ENCODE measurements around the gene NOC3L.
"Not testable (repeated sequence)": the region's sequence is repeated elsewhere in the genome, so short reads cannot be mapped to it uniquely, and the experiment has no call there.

Gene NOC3L, protein sequence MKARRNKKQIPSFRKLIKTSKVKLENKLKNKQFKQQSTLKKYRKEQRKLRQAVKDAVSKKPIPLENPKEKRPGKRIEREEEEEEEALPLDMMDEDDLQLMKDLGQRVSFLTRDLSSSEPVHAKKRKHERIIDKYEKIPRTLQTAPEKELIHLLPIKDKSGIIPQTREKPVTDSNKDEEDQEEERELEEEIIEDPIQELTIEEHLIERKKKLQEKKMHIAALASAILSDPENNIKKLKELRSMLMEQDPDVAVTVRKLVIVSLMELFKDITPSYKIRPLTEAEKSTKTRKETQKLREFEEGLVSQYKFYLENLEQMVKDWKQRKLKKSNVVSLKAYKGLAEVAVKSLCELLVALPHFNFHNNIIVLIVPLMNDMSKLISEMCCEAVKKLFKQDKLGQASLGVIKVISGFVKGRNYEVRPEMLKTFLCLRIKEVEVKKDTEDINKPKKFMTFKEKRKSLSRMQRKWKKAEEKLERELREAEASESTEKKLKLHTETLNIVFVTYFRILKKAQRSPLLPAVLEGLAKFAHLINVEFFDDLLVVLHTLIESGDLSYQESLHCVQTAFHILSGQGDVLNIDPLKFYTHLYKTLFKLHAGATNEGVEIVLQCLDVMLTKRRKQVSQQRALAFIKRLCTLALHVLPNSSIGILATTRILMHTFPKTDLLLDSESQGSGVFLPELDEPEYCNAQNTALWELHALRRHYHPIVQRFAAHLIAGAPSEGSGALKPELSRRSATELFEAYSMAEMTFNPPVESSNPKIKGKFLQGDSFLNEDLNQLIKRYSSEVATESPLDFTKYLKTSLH

DNA sequence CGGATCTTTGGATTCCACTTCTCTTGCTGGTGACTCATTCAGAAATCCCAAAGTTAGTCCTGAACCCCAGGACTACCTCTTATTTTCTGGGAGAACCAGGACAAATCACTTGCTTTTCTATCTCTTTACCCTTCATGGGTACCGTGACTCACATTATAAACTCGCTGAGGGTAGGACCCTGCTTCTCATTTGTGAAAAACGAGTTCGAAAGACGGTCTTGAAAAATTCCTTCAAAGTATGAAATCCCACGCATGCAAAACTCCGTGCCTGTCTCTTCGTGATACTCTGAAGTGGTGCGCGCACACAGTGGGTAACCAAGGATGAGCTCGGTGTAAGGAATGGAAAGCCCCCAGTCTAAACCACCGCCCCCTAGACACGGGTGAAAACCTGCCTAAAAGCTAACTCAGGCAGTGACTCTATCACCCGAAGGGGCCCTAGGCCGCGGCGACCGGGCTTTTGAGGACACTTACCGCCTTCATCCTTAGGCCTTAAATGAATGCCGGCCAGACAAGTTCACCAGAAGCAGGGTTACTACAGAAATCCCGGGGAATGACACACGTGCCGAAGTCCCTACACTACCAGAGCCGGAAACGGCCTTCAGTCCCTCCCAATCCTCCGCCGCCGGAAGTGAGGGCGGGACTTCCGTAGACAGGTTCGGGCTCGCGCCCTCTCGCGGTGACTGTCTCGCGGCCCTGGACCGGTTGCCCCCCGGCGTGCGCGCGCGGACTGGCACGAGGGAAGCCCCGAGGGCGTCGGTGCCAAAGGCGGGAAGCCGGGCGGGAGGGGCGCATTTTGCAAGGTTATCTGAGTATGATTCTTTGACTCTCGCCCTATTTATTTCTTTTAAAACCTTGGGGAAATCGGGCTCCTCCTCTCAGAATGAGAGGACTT is at the start of gene NOC3L:
Gene NOC3L (minus strand): TSS at position 580 of the 891 bp plus-strand sequence. CDS start 101 bp downstream, at position 479.
- peak; percentile 71 to 98 (median 91) for DNase-seq

DNA sequence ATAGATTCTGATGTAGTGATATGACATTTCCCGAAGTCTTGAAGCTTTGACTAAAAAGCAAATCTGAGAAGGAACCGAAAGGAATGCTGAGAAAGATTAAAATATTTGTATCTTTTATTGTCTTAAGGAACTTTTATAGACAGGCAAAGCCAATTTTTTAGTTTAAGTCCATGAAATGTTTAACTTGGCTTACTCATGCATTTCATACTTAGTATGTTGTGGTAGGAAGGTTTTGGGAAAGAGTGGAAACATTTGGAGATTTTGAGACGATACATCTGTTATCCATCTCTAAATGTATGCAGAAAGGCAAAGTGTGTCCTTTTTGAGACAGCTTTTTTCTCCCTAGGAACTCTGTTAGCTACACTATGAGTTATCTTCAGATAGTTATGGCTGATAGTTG is 49.7 kb upstream of the NOC3L start:
- DNase-seq, result no peak

DNA sequence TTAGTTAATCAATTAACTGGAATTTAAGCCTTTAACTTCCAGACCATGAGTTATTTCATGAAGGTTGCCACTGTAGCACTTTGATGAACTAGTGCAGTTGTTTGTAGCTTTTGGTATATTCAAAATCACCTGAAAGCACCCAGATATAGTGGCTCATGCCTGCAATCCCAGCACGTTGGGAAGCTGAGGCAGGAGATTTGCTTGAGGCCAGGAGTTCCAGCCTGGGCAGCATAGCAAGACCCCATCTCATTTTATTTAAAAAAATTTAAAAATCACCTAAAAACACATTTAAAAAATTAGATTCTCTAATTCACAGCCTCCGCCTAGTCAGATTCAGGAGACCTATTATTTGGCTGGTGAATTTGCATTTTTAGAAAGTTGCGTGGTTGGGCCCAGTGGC is 48.6 kb upstream of the NOC3L start:
- DNase-seq, result no peak

DNA sequence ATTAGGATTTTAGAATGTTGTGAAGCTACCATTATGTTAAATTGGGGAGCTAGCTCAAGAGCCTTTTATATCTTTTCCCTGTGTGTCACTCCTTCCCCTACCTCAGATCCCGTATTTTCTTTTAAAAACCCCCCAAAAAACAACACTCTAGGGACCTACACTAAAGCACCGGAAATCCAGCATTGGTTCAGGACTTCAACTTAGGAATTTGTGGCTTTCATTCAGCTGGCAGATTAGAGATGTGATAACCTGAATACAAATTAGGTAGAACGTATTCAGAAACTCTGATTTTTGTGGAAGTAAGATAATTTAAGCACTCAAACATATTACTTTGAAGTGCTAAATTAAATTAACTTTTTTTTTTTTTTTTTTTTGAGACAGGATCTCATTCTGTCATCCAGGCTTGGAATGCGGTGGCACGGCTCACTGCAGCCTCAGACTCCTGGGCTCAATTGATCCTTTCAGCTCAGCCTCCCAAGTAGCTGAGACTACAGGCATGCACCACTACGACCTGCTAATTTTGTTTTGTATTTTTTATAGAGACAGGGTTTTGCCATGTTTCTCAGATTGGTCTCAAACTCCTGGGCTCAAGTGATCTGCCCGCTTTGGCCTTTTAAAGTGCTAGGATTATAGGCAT is 46.4 kb upstream of the NOC3L start:
- DNase-seq, result peak in 2 of 51 donors; percentile 1 to 21

DNA sequence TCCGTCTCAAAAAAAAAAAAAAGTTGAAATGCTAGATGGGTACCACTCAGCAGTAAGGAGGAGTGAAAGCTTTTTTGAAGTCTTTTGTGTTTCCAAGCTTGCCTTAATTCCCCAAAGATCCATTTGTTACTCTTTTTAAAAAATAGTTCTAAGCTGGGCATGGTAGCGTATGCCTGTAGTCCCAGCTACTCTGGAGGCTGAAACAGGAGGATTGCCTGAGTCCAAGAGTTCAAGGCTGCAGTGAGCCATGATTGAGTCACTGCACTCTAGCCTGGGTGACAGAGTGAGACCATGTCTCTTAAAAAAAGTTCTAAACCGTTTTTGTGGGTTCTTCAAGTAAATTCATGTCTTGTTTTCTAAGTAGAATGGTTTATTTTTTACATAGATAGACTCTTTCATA is 44.9 kb upstream of the NOC3L start:
- no peak for DNase-seq

DNA sequence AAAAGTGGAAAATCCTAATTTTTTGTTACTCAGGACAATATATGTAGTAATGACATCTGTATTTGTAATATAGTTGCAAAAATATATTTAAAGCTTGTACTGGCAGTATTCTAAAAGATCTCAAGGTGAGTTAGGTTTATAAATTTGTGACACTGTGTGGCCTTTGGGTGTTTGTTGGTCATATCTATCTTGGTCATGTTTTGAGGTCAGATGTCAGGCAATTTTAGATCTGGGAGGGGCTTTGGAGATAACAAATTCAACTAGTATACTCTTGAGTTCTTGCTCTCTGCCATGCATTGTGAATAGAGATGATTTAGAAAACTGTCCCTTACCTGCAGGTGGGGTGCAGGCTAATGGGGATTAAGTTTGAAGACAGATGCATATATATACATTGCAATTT is 42.7 kb upstream of the NOC3L start:
- DNase-seq, result no peak

DNA sequence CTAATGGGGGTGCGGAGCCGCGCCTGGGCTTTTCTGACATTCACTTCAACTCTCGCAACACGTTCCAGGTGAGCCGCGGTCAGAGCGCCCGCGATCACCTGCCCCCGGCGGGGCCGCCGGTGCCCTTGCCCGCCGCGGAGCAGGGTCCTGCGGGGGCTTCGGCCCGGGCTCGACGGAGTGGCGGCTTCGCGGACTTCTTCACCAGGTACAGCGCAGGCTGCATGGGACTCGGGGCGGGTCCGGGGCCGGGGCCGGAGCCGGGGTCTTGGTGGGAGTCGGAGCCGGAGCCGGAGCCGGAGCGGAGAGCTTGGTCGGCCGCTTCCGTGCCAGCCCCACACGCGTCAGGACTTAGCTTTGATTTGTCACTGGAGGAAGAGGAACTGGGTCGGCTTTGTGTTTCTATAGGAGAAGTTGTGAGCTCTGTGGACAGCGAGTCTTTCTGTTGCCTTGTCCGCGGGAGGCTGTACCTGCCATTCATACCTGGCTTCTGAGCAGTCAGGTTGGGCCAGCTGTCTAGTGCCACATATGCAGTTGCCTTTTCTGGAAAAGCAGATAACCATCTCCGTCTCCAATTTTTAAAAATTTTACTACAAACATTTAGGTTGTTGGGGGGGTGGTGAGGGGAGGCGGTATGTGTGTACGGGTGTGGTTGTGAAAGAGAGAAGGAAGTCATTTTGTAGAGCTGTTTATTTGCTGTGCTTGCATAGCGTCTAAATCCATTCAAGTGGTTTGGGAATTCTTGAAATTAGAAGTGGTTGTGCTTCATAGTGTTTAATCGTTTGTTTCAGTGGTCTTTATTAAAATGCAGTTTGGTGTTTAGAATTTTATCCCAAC is 40.9 kb upstream of the NOC3L start:
- DNase-seq, result peak in 42 of 51 donors; percentile 9 to 65 (median 38)

DNA sequence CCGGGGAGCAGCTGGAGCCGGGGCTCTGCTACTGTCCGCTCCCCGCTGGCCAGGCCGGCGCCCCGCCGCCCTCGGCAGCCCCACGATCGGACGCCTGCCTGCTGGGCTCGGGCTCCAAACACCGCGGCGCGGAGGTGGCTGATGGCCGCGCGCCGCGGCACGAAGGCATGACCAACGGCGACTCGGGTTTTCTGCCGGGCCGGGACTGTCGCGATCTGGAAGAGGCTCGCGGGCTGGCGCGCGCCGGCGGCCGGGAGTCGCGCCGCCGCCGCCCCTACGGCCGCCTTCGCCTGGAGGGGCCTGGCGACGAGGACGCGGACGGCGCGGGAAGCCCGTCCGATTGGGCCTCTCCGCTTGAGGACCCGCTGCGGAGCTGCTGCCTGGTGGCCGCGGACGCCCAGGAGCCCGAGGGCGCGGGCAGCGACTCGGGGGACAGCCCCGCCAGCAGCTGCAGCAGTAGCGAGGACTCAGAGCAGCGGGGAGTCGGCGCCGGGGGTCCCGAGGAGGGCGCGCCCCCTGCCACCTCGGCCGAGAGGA is 40.2 kb upstream of the NOC3L start:
- DNase-seq, result peak in 26 of 51 donors; percentile 32 to 72 (median 46)

DNA sequence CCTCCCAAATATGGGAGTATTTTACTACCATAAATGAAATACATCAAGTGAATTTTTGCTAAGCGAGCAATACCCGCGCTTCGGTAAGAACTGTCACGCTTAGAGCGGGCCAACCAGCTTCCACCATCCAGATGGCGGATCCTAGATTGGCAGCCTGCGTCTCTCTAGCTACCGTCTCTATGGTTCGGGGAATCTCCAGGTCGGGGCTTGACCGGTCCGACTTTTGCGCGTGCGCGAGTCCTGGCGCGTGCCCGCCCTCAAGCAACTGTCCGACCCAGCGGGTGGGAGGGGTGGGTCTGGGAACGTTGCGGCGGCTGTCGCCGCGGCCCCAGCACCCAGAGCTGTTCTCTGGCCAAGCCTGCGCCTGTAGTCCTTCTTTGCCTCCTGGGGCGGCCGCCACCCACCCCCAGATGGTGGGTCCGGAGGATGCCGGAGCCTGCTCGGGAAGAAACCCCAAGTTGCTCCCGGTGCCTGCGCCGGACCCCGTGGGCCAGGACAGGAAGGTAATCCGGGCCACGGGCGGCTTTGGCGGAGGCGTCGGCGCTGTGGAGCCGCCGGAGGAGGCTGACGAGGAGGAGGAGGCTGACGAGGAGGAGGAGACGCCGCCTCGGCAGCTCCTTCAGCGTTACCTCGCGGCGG is 39.6 kb upstream of the NOC3L start, which contains the start of gene TBC1D12:
Gene TBC1D12 (plus strand): TSS at position 338 of the 639 bp plus-strand sequence. CDS start 73 bp downstream, at position 411.
- DNase-seq, result peak; percentile 73 to 98 (median 94)

DNA sequence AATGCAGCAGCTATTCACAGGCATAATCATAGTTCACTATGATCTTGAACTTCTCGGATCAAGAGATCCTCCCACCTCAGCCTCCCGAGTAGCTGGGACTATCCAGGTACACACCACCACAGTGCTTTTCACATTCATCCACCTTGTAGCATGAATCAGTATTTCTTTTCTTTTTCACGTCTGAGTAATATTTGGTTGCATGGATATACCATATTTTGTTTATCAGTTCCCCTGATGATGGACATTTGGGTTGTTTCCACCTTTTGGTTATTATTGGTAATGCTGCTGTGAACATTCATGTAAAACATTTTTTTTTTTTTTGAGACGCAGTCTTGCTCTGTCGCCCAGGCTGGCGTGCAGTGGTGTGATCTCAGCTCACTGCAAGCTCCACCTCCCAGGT is 36.0 kb upstream of the NOC3L start:
- no peak for DNase-seq

DNA sequence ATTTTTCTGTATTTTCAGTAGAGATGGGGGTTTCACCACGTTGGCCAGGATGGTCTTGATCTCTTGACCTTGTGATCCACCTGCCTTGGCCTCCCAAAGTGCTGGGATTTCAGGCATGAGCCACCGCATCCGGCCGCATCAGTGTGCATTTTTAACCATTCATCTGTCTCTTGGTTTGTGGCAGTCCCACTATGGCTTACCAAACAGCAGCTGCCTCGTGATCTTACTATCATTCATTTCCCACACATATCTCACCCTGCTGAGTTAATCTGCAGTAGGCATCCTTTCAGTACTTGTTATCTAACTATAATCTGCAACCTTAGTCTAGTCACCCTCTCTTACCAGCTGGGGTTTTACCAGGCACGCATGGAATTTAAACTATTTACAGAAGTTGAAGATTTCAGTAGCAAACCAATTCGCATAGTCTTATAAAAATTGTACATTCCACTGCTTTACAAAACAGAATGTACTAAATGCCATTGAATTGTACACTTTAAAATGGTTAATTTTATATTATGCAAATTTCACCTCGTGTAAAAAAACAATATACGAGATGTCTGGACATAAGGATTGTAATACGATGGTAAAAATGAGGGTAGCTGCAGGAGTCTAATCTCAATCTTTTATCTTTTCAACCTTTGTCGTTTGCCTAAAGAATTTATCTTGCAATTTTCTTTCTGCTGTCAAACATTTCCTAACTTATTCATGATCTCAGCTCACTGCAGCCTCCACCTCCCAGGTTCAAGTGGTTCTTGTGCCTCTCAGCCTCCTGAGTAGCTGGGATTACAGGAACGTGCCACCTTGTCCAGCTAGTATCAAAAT is 35.0 kb upstream of the NOC3L start:
- no peak for DNase-seq

DNA sequence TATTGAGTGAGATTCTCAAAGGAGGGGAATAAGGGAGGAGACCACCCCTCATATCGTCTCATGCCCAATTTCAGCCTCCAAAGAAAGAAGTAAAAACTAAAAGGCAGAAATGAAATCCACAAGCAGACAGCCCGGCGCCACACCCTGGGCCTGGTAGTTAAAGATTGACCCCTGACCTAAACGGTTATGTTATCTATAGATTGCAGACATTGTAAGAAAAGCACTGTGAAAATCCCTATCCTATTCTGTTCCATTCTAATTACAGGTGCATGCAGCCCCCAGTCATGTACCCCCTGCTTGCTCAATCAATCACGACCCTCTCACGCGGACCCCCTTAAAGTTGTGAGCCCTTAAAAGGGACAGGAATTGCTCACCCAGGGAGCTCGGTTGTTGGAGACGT is 29.4 kb upstream of the NOC3L start:
- DNase-seq, result not testable (repeated sequence)

DNA sequence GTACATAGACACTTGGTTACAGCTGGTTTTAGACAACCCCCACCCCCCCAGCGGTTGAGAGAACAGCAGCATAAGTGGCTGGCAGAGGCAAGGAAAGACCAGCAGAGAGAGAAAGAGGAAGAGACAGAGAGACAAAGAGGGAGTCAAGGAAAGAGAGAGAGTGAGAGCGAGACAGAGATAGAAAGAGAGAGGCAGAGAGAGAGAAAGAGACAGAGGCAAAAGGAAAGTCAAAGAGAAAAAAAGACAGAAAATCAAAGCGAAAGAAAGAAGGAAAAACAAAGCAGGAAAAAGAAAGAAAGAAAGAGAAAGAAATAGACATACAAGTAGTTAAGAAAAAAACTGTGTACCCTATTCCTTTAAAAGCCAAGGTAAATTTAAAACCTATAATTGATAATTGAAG is 23.0 kb upstream of the NOC3L start:
- DNase-seq, result not testable (repeated sequence)

DNA sequence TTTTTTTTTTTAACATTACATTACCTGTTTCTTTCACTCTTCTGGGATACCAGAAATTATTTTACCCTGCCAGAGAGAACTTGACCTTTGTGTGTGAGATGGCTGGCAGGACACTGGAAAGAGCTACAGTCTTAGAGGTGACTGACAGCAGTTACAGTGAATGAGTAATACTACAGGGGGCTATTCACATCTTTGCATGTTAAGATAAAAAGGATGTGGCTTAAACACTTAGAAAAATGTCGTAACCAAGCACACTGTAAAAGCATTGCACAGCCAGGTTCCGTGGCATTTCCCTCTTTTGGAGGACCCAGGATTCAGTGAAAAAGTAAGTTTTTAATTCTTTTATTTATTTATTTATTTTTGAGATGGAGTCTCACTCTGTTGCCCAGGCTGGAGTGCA is 20.8 kb upstream of the NOC3L start:
- DNase-seq, result no peak

DNA sequence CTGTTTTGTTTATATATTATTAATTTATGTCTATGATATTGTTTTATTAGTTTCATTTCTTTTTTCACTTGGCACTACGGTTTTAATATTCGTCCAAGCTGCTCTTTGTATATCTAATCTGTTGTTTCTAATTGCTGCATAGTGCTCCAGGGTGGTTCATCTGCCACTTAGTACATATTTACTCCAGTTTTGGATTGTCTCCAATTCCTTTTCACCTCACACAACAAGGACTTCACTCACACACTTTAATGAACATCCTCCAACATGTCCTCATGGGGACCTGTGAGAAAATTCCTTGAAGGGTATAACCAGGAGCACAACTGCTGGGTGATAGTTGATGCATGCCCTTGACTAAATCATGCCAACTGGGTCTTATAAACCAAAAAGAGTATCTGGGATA is 14.1 kb upstream of the NOC3L start:
- no peak for DNase-seq

DNA sequence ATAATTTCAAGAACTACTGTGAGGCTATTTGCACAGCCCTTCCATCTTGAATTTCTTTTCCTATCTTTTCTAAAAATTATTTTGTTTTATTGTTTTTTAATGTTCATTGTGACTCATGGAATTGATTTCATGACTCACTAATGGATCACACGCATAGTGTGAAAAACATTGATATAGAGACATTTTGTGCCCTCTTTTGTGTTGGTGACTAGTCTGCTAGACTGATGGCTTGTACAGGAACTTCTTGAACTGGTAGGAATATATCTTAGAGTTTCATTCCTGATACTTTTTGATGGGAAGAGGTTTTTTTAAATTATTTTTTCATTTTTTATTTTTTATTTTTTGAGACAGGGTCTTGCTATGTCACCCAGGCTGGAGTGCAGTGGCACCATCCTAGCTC is 12.6 kb upstream of the NOC3L start:
- no peak for DNase-seq

DNA sequence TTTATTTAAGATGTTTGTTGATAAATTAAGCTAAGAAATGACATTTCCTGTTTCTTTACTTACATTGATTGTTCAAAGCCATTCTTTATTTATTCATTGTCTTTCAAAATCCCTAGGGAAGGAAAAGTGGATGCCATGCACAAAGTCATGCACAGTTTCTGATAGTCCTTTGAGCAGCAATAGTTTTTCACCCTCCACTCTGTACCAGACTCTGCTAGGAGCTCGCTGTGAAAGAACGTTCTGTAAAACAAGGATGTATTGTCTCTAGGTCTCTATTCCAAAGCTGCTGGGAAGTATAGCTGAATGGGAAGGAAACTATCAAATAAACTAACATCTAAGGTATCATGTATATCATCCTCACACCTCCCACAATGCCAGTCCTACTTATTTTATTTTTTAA is 7.8 kb upstream of the NOC3L start:
- peak in 14 of 51 donors; percentile 2 to 73 (median 31) for DNase-seq

DNA sequence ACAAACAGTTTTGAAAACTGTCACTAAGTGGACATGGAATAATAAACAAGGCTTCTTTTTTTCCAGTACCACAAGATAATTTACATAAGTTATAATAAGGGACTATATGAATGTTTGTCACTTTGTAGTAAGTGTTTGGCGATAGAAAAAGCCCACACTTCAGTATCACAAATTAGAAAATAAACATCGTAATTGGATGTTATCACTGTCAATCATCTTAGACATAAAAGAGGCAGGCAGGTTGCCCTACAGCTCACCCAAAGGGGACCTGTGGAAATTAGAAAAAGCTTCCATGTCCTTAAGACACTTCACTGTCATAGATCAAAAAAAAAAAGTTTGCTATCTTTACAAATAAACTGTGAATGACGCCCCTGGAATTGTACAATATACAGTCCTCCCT is 3.6 kb upstream of the NOC3L start:
- peak in 1 of 51 donors; percentile 10 for DNase-seq

Measured in hypothalamus (tissue), 51 donors.